NT2/D1 (cell line): ENCODE measurements around the gene TBC1D8B.

Experiments used
- SUZ12 ChIP-seq: IDR thresholded peaks from 2 replicates; pipeline ENCODE4 v1.6.1; 2011; ENCODE audit not compliant: insufficient read length, insufficient read depth; ENCODE audit errors: extremely low read depth
- YY1 ChIP-seq: IDR thresholded peaks from 2 replicates; pipeline ENCODE4 v1.6.1; 2011; ENCODE audit not compliant: insufficient read length, insufficient read depth
- ZNF274 ChIP-seq: IDR thresholded peaks from 2 replicates; pipeline ENCODE4 v1.6.1; 2011; ENCODE audit warnings: mild to moderate bottlenecking, low read depth, low read length

DNA sequence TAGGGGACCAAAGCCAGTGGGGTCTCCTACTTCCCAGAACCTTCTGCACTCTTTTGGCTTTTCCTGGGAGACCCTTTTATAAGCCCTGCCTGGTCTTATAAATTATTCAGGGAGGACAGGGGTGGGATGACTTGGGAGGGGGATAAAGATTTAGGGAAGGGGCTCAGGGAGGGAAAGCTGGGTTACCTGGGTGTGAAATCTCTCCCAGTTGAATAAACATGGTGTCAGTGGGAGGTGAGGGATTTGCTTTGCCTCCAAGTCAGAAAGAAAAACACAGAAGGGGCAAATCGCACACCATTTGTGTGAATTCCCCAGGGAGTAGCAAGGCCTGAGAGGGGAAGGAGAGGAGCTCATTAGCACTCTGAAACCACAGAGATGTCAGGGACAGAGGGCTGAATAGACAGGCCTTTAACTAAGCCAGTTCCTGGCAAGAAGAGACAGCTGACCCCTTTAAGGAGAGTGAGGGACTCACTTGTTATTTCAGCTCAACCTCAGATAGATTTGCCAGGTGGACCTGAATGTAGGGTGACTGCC is 100.9 kb downstream of the TBC1D8B start, which contains the start of gene RIPPLY1:
- no peak for TF ChIP-seq SUZ12
- TF ChIP-seq YY1 = no peak
- no peak for TF ChIP-seq ZNF274
